HL-60 (cell line): ENCODE results near the gene HCFC1.

Source experiments
- DNase-seq, 2 experiments: peaks; one replicate each; pipeline ENCODE4 v3.0.0-alpha.2; 2010 to 2020; ENCODE audit warnings: low read depth in 1 of 2, low spot score in 1 of 2
- H3K27ac ChIP-seq: fragments of 250-450 bp; sonication (Bioruptor Pico); replicated peaks from 2 replicates; pipeline ENCODE4 v1.5.1; 2020; ENCODE audit warnings: mild to moderate bottlenecking, moderate library complexity
- H3K27me3 ChIP-seq: fragments of 250-450 bp; sonication (Bioruptor Pico); 2 replicates; pipeline ENCODE4 v1.5.1; 2021; ENCODE audit warnings: mild to moderate bottlenecking, moderate library complexity; ENCODE audit not compliant: insufficient read depth, poor library complexity, severe bottlenecking
- H3K4me3 ChIP-seq: replicated peaks from 2 replicates; pipeline ENCODE4 v1.5.1; 2011; ENCODE audit warnings: mild to moderate bottlenecking, control low read depth, low read length; ENCODE audit not compliant: insufficient read depth
- GABPA ChIP-seq: IDR thresholded peaks from 2 replicates; pipeline ENCODE4 v1.6.1; 2012; ENCODE audit warnings: low read depth
- POLR2AphosphoS5 ChIP-seq: IDR thresholded peaks from 2 replicates; pipeline ENCODE4 v1.6.1; 2012; ENCODE audit warnings: low read depth
- REST ChIP-seq: IDR thresholded peaks from 2 replicates; pipeline ENCODE4 v1.6.1; 2012; ENCODE audit warnings: low read depth; ENCODE audit not compliant: insufficient replicate concordance
- SPI1 ChIP-seq: IDR thresholded peaks from 2 replicates; pipeline ENCODE4 v1.6.1; 2012; ENCODE audit warnings: low read depth, mild to moderate bottlenecking, borderline replicate concordance
- TF ChIP-seq, protein P1 (sequence below): IDR thresholded peaks from one replicate; pipeline ENCODE4 v1.5.1; 2011; ENCODE audit warnings: low read length, control low read depth, inconsistent platforms; ENCODE audit not compliant: insufficient read depth

Gene HCFC1

DNA sequence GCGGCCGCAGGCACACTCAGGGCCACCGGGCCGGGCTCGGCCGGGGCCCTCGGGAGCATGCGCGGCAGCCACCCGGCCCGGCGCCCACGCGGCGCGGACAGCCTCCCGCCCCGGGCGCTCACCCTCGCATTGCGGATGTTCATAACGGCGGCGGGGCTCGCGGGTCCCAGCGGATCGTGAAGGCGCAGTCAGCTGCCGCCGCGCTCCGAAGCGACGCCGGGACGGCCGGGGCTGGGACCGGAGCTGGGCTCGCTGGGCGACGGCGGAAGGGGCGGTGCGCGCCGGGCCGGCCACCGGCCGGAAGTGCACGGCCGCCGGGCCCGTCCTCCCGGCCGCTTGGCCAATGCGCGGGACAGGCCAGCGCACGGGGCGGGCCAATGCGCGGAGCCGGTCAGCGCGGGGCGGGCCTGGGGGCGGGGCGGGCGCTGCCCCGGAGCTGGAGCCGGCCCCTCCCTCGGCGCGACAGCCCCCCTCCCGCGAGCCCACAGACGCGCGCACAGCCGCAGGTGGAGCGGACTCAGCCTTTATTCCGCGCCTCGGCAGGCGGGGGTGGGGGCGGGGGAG lies 36.8 kb downstream of the HCFC1 start, which contains the start of gene NAA10:
Gene NAA10, minus strand, starts transcription at position 276 of the 564 bp plus-strand sequence. Its CDS starts 133 bp downstream, at position 143.
- peak; percentile 50 to 58 for DNase-seq
- Histone ChIP-seq H3K4me3 (peak within 1 kb of the TSS; percentile 76), H3K27ac (peak within 1 kb of the TSS; percentile 74), H3K27me3 (no peaks in the 10 kb centered on the region)
- TF ChIP-seq POLR2AphosphoS5 (no peak), GABPA (0 out of 2 replicates have a peak, but pooled peaks have one; percentile 23)

DNA sequence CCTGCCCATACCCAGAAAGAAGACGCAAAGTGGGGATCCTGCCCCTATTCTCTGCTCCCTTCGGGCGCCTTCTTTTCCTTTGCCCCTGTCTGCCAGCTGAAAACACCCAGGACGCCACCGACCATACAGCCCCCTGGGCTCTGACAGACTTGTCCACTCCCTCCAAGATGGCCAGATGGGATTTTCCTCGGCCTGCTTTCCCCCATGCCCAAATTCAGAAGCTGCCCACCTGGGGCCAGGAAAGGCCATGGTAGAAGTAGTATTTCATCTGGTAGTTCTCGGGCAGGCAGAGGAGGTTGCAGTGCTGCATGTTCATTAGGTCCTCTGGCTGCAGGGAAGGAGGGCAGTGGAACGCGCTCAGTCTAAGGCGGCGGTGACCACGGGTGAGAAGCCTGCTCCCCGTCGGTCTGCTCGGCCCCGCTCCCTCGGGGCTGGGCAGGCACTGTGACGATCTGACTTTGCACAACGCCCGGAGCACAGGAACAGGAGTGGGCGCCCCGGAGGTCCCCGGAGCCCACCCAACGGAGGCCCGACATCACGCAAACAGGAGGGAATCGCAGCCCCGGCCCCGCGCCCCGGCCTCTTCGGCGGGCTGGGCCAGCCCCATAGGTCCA lies 37.4 kb downstream of the HCFC1 start:
- Histone ChIP-seq H3K27ac (peak overlapping the region; percentile 74), H3K27me3 (no peaks in the 10 kb centered on the region), H3K4me3 (peak overlapping the region; percentile 76)
- no peak for TF ChIP-seq REST
- no peak for TF ChIP-seq POLR2AphosphoS5
- TF ChIP-seq SPI1: no peak
- TF ChIP-seq, protein P1, sequence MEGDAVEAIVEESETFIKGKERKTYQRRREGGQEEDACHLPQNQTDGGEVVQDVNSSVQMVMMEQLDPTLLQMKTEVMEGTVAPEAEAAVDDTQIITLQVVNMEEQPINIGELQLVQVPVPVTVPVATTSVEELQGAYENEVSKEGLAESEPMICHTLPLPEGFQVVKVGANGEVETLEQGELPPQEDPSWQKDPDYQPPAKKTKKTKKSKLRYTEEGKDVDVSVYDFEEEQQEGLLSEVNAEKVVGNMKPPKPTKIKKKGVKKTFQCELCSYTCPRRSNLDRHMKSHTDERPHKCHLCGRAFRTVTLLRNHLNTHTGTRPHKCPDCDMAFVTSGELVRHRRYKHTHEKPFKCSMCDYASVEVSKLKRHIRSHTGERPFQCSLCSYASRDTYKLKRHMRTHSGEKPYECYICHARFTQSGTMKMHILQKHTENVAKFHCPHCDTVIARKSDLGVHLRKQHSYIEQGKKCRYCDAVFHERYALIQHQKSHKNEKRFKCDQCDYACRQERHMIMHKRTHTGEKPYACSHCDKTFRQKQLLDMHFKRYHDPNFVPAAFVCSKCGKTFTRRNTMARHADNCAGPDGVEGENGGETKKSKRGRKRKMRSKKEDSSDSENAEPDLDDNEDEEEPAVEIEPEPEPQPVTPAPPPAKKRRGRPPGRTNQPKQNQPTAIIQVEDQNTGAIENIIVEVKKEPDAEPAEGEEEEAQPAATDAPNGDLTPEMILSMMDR: no peak
- TF ChIP-seq GABPA: no peak
- DNase-seq: no peak

DNA sequence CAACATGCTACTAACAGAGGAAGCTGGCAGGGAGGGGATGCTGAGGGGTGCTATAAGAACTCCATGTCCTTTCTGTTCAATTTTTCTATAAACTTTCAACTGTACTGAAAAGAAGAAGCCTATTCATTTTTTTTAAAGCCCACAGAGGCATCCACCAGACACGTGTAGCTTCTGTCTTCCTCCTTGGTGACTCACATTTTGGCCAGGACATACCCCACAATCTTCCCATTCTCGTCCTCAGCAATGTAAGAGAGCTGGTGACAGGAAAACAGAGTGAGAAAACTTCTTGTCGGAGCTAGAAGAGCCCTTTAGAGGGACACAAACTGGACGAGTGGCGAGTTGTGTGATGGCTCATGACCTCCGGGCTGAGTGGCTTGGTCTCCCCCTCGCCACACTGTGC lies 37.9 kb downstream of the HCFC1 start:
- Histone ChIP-seq H3K27me3 (no peaks in the 10 kb centered on the region), H3K27ac (peak overlapping the region; percentile 74), H3K4me3 (peak overlapping the region; percentile 76)
- no peak for DNase-seq
- TF ChIP-seq SPI1 (no peak), POLR2AphosphoS5 (no peak), GABPA (no peak), REST (no peak)
- TF ChIP-seq, protein P1: no peak

DNA sequence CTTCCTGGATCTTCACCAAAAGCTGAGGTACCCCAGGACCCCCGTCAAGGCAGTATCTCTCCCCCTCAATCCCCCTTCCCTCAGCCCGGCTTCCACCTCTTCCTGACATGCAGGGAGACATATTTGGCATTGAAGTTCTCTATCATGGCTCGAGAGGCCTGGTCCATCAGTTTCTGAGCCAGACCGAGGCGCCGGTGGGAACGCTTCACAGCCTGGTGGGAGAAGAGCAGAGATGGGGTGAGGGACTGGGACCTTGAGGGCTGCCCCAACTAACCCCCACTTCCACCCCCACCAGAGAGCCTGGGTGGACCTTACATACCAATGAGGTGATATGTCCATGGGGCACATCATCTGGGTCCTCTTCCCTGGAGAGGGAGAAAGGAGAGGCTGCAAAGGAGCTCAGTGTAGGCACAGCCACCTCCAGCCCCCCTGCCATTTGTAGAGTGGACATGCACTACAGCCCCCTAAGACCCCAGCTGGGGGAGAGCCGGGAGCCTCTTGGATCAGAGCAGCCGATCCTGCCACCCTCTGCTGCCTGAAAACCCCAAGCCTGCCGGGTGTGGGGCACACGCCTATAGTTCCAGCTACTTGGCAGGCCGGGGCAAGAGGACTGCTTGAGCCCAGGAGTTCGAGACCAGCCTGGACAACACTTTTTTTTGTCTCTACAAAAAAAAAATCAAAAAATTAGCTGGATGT lies 39.2 kb downstream of the HCFC1 start:
- TF ChIP-seq REST (no peak), SPI1 (no peak), GABPA (no peak), POLR2AphosphoS5 (no peak)
- TF ChIP-seq, protein P1: no peak
- no peak overlapping the region for H3K27ac ChIP-seq
- H3K4me3 ChIP-seq: no peak overlapping the region
- no peaks in the 10 kb centered on the region for H3K27me3 ChIP-seq
- DNase-seq: no peak
